HG02981 (cell line): ENCODE measurements around the gene FRMD3.

Source experiments
- ATAC-seq: cut with Tn5 transposase; IDR thresholded peaks from one replicate; pipeline ENCODE4 v1.9.1; 2021; ENCODE audit warnings: mild to moderate bottlenecking, moderate library complexity; ENCODE audit not compliant: unreplicated experiment

The FRMD3 gene

GRCh38 chr9:83242066-83242465 lies 296.1 kb downstream of the FRMD3 start:
- ATAC-seq = no peak

- no peak for ATAC-seq
Measured at GRCh38 chr9:83240671-83241070, 297.5 kb downstream of the FRMD3 start.

DNA sequence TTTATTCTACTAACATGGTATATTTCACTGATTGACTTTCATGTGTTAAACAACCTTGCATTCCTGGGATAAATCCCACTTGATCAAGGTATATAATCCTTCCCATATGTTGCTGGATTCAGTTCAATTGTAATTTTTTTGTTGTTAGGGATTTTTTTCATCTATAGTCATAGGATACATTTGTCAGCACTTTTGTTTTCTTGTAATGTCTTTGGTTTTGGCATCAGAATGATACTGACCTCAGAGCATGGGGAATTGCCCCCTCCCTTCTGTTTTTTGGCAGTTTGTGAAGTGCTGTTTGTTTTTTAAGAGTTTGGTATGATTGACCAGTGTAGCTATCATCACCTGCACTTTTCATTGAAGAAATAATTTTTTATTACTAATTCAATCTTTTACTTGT lies 298.5 kb downstream of the FRMD3 start:
- ATAC-seq = no peak

GRCh38 chr9:83238871-83239640 lies 299.1 kb downstream of the FRMD3 start:
- ATAC-seq = no peak

DNA sequence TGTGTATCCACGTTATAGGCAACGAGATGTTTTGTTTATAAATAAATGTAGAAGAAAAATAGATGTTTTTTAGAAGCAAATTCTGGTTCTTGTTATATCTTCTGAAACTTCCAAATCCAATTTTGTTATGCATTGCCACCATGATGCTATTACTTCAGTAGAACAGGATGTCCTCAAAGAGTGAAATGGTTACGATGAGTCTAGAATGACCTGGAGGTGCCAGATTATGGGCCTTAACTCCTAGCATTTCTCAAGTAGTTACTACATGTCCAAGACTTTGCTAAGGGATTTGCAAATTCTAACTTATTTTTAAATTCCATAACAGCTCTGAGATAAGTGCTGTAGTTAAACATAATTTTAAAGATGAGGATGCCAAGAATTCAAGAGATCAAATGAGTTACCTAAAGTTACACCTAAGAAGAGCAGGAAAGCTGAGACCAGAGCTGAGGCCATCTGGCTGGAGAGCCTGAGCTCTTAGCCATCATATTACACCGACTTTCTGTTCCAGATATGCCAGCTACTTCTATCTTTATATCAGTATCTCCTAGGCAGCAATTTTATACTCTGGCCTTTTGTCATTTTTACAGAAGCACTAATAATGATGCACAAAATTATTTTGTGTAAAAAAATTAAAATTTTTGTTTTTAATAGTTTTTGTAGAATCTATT lies 302.0 kb downstream of the FRMD3 start:
- ATAC-seq = no peak

GRCh38 chr9:83235526-83235925 lies 302.7 kb downstream of the FRMD3 start:
- ATAC-seq = no peak

DNA sequence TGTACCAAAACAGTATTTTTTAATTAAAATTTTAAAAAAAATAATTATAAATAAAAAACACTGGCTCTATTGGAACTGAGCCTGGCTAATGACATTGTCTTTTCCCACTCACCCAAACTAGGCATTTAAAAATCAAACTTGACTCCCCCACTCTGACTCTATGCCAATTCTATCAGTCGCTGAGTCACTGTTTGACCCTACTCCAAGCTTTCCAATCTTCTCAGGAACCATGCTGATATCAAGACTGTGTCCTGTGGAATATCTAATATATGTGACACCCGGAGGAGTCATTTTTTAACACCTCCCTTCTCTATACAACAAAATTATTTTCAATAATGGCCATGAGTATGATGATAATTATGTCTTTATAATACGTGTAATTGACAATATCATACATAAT lies 303.7 kb downstream of the FRMD3 start:
- ATAC-seq = no peak

DNA sequence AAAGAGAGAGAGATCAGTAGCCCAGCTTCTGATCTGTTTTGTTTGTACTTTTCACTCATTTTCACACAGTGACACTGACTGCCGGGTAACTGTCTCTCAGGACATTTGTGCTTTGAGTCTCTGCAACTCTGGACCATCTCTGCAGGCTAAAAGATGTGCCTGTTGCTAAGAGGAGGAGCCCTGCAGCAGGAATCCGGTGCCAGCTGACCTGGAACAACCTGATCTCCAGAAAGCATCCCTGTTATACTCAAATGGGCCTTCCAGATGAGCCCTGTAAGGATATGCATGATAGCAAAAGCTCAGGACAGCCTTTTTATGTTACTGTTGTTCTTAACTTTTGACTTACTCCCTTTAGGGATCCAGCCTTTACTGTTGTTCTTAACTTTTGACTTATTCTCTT lies 304.6 kb downstream of the FRMD3 start:
- ATAC-seq = no peak

- peak; percentile 92 for ATAC-seq
Measured at GRCh38 chr9:83231039-83231438, 307.2 kb downstream of the FRMD3 start.

DNA sequence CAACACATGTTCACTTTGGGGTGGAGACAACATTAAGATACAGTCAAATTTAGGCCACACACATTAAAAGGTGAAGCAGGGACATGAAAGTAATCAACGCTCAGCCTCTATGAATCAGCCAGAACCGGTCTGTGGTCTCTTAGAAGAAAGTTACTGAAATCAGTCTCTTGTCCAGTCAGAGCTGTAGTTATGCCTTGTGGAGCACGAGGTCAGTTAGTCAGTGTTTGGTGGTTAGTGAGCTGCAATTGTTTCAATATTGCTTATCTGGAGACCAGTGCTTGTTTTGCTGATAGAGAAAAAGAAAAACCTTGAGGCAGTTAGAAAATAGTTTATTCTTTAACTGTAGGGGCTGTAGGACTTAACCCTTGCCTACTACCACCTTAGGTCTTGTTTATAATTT lies 317.5 kb downstream of the FRMD3 start:
- ATAC-seq = peak; percentile 95

- ATAC-seq = no peak
Measured at GRCh38 chr9:83219924-83220438, 318.2 kb downstream of the FRMD3 start.

- ATAC-seq = peak; percentile 43
Measured at GRCh38 chr9:83219154-83219923, 318.9 kb downstream of the FRMD3 start.

DNA sequence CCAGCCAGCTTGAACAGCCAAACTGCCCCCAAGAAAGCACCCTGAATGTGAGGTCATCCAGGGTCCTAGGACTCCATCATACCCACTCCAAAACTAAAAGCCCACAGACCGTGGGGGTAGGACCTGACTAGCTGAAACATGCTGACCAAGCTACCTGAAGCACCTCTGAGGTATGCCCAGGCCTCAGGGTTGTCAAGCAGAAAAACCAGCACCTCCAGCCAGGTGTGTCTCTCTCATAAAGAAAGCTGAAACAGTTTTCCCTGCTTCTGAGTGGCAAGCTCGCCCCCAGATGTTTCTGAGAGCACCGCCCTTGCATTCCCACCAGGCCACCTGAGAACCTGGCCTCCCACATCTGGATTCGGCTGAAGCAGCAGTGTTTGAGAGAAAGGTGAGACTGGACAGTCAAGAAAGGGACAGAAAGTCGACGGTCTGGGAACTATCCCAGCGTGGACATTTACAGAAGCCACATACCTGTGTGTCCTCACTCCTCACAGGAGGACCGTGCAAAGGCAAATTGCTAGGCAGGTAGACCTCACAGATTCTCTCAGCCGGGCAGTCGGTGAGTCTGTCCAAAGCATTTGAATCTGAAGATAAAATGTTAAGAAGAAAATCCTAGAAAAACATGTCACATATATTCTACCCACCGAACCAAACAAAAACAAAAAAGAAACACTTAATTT lies 319.6 kb downstream of the FRMD3 start:
- no peak for ATAC-seq

- no peak for ATAC-seq
Measured at GRCh38 chr9:83209188-83209731, 328.9 kb downstream of the FRMD3 start.

DNA sequence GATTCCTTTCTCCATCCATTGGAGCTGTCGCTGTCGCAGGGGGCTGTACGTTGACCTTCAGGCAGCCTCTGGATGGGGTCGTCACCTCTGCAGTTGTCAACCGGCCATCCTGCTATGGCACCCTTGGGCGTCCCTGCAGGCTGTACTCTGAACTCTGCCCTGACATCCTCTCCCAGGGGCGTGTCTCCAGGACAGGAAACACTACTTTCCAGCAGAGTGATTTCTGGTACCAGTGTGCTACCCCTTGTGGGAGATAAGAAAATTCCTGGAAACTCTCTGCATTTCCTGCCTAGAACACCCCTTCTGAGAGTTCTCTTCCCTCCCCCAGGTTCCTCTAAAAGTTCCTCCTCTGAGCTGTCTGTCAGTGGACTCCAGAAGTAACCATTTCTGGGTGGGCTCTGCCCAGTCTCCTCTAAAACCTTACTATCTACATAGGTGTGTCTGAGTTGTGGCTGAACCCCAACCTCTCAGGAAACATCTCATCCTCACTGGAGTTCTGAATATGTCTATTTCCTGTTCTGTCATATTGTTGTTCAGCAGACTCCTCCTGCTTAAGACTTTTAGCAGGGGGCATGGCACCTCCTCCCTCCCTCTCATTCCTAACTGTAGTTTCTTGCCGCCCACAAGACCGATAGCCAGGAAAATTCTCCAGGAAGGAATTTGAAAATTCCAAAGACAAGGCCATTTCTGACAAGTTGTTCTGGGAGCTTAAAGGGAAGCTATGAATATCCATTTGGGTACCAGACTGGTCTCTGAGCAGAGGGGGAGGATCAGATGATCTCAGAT lies 329.9 kb downstream of the FRMD3 start:
- no peak for ATAC-seq

- no peak for ATAC-seq
Measured at GRCh38 chr9:83204047-83204446, 334.2 kb downstream of the FRMD3 start.

DNA sequence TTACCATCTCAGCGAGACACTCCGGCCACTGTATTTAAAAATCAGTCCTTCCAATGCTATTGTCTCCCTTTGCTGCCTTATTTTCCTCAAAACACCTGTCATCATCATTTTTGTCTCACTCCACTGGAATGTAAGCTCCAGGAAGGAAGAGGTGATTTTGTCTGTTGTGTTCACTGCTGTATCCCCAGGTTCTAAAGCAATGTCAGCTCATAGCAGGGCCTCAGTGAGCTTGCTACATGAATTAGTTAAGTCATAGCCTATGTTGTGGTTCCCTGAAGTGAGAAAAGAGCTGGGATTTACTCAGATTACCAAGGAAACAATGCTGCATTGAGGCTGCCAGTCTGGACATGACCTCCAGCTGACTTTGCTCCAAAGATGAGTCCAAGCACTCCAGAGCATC lies 337.7 kb downstream of the FRMD3 start:
- ATAC-seq = no peak

GRCh38 chr9:83199832-83200231 lies 338.4 kb downstream of the FRMD3 start:
- ATAC-seq = no peak

DNA sequence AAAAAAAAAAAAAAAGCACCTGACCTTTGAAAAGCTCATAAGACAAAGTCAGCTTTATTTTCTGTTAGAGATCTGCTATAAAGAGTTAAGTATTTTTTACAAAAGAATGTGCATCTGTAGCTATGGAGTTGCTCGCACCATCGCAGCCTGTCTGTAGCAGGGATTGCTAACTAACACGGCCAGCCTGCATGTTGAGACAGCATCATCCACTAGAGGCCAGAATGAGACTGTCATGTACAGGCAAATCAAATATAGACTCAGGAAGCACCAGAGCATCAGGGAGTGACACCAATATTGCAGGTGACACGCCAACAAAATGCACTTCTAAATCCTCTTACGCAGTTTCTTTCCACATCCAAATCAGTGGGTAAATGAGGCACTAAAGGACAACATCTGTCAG lies 339.0 kb downstream of the FRMD3 start:
- ATAC-seq = no peak

DNA sequence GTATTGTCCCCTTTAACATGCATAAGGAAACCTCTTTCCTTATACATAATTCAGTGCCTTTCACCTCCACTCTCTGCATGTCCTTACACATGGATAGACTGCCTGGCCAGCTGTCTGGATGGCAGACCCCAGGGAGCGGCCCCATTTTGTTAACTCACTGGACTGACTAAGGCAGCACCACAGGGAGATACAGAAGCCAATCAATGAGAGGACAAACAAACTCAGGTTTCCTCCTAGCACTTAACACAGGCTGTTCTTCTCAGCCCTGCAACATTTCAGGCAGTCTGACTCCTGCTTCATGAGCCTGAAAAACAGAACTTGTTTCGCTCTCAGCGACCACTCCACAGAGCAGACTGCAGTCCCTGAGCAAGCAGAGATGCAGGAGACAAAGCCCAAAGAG lies 339.8 kb downstream of the FRMD3 start:
- ATAC-seq = no peak
